Measurements from ENCODE around the gene PARD3. TPM values are rescaled to one million over a fixed set of nuclear protein-coding genes. Genes with fewer than 3 reads are reported as not detected.

PARD3 gene
- 27.5 TPM for total RNA-seq

GRCh38 chr10:34815185-34816084, at the start of gene PARD3:
TSS of gene PARD3 (minus strand) at chr10:34815296. CDS start at chr10:34814995, 301 bp downstream.

Small RNA genes lying within 50 kb of the gene (small RNA-seq; reads per million reads assigned to genes)
- gene ELOBP4 (ENCODE audit: low replicate concordance): not detected
- not detected for gene RF00019 (ENCODE audit: low replicate concordance)
- gene RPL37P18 (ENCODE audit: low replicate concordance): not detected

Measured in parietal lobe (tissue), 2 donors.